ENCODE results near the gene MITF. TPM values are rescaled to one million over a fixed set of nuclear protein-coding genes. Genes with fewer than 3 reads are reported as not detected.

Gene MITF
- total RNA-seq, 4 donors from 2014 or later = 12.2 to 20.9 (median 17.1) TPM

DNA sequence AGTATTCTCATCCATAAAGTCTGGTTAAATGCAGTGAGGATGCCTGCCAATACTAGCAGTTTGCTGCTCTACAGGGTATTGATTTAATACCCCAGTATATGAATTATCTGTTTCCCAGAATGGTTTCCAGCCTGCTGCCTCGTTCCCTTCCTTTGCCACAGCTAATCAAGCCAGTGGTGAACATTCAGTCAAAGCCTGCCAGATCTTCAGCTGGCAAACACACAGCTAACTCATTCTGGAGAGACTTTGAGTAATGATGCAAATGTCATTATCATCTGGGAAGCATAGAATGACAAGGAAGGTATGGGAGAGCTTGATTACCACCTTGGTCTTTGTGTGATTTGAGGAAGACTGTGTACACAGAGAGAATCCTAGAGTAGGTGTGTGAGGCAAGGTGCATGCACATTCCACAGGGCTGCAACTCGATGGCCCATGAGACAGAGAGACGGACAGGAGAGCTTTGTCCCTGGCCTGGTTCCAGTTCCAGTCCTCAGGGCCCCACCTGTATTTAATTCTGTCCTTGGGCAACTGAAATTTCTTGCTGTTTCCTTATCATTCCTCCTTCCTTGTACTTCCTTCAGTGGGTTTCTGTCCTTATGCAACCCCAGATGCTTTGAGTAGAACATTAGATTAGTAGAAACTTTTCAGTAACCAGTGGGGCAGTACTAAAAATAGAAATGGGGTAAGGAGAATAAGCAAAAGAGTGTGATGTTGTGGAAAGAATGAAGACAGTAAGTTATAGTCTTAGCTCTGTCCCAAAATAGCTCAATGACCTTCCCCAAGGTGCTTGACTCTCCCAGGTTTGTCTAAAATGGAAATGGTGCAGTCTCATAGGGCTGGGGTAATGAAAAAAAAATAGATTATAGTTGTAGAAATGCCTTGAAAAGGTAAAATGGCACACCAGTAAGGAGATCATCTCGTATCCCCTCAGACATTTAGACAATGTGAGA, 72.5 kb downstream of the MITF start:
- 40 to 47% methylated on average over 1 to 4 of the region's 4 CpGs for WGBS, 2 donors (ENCODE audit: low coverage in 1 of 2)
- TF ChIP-seq POLR2A (IDR thresholded peaks at IDR 0.05) = no peak
- Histone ChIP-seq H3K4me1 (peaks cover 0 to 29% (median 10%) of the 10 kb centered on the region in 4 donors), H3K9me3 (no peaks in the 10 kb centered on the region), H3K36me3 (no peaks in the 10 kb centered on the region), H3K4me3 (no peak overlapping the region), H3K27me3 (no peaks in the 10 kb centered on the region), H3K27ac (no peak overlapping the region)
- in situ Hi-C loops (cut with MboI; ENCODE audit: low pct_ligation_motif_present in 1 of 4, low pct_unique_long_range_greater_than_20kb in 1 of 4, low sequenced_read_pairs in 3 of 4) (no loop called here), intact Hi-C loops (cut with DNase I; ENCODE audit: low total_unique reads) (no loop called here)
- DNase-seq = peak; percentile 21

DNA sequence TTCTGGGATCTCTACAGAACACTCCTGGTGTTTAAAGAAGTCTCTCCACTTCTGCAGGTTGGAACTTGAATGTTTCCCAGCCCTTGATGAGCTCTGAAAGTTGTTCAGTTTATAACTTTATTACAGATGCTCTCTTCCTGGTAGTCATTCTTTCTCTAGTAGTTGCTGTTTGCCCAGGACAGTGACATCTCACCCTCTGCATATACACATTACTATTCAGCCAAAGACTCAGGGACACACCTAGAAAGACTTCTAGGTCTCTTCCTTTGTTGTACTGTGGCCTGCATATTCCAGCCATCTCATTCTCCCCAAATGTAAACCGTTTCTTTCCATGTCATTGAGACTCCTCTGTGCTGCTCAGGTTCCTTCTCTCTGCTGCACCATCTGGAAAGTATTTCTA, 76.7 kb downstream of the MITF start:
- in situ Hi-C loops (cut with MboI; ENCODE audit: low pct_ligation_motif_present in 1 of 4, low pct_unique_long_range_greater_than_20kb in 1 of 4, low sequenced_read_pairs in 3 of 4) (no loop called here), intact Hi-C loops (cut with DNase I; ENCODE audit: low total_unique reads) (no loop called here)
- peaks cover 0 to 33% (median 11%) of the 10 kb centered on the region in 4 donors for H3K4me1 ChIP-seq
- H3K9me3 ChIP-seq = no peaks in the 10 kb centered on the region
- no peak for DNase-seq
- WGBS, 2 donors (ENCODE audit: low coverage in 1 of 2) = 20 to 33% methylated on average over 1 of the region's 1 CpG
- H3K27me3 ChIP-seq = no peaks in the 10 kb centered on the region
- TF ChIP-seq EP300 (IDR thresholded peaks at IDR 0.05; ENCODE audit: low read depth) (no peak), POLR2AphosphoS5 (IDR thresholded peaks at IDR 0.05) (no peak), POLR2A (IDR thresholded peaks at IDR 0.05) (no peak)
- TF ChIP-seq, protein P1, sequence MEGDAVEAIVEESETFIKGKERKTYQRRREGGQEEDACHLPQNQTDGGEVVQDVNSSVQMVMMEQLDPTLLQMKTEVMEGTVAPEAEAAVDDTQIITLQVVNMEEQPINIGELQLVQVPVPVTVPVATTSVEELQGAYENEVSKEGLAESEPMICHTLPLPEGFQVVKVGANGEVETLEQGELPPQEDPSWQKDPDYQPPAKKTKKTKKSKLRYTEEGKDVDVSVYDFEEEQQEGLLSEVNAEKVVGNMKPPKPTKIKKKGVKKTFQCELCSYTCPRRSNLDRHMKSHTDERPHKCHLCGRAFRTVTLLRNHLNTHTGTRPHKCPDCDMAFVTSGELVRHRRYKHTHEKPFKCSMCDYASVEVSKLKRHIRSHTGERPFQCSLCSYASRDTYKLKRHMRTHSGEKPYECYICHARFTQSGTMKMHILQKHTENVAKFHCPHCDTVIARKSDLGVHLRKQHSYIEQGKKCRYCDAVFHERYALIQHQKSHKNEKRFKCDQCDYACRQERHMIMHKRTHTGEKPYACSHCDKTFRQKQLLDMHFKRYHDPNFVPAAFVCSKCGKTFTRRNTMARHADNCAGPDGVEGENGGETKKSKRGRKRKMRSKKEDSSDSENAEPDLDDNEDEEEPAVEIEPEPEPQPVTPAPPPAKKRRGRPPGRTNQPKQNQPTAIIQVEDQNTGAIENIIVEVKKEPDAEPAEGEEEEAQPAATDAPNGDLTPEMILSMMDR (IDR thresholded peaks at IDR 0.05) = no peak
- no peak overlapping the region for H3K4me3 ChIP-seq
- no peaks in the 10 kb centered on the region for H3K36me3 ChIP-seq
- no peak overlapping the region for H3K27ac ChIP-seq

DNA sequence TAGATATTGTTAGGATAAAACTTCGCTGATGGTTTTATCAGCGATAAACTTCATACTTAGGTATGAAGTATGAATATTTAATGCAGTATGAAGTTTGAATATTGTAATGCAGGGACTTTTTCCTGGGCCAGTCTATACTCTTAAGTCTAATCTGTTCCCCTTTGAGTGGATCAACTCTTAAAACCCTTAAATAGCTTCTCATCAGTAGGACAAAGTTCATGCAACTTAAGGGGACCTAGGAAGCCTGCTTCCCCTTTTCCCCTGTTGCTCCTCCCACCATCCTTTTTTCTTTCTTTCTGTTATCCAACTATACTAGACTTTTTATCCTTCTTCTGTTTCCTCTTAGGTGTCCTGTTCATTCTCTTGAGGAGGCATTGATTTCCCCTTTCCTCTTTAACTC, 78.7 kb downstream of the MITF start:
- Histone ChIP-seq H3K36me3 (no peaks in the 10 kb centered on the region), H3K27me3 (no peaks in the 10 kb centered on the region), H3K4me3 (no peak overlapping the region), H3K9me3 (no peaks in the 10 kb centered on the region), H3K27ac (no peak overlapping the region), H3K4me1 (peaks cover 0 to 20% (median 10%) of the 10 kb centered on the region in 4 donors)
- WGBS, 2 donors (ENCODE audit: low coverage in 1 of 2) = 94 to 96% methylated on average over 2 of the region's 2 CpGs
- intact Hi-C loops (cut with DNase I; ENCODE audit: low total_unique reads) = no loop called here
- no peak for DNase-seq
- in situ Hi-C loops (cut with MboI; ENCODE audit: low pct_ligation_motif_present in 1 of 4, low pct_unique_long_range_greater_than_20kb in 1 of 4, low sequenced_read_pairs in 3 of 4) = no loop called here
- no peak for TF ChIP-seq EP300 (IDR thresholded peaks at IDR 0.05; ENCODE audit: low read depth)
- no peak for TF ChIP-seq POLR2A (IDR thresholded peaks at IDR 0.05)

DNA sequence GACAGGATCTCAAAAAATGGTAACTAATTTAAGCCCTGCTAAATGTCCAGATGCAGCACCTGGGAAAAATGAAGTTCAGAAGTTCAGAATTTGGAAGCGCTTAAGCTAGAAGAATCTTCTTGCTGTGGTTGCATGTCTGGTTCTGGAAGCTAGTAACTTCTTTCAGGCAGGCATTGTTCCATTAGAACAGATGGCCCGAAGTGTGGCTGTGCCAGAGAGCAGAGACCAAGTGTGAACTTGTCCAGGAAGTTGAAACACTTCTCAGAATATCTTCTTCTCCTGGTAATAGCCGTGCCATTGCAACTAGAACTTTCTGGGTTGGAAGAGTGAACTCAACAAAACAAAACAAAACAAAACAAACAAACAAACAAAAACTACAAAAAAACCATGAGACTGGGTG, 80.0 kb downstream of the MITF start:
- Histone ChIP-seq H3K36me3 (no peaks in the 10 kb centered on the region), H3K27ac (no peak overlapping the region), H3K4me3 (no peak overlapping the region), H3K27me3 (no peaks in the 10 kb centered on the region), H3K9me3 (no peaks in the 10 kb centered on the region), H3K4me1 (peaks cover 0 to 20% (median 10%) of the 10 kb centered on the region in 4 donors)
- DNase-seq = no peak
- intact Hi-C loops (cut with DNase I; ENCODE audit: low total_unique reads) = no loop called here
- in situ Hi-C loops (cut with MboI; ENCODE audit: low pct_ligation_motif_present in 1 of 4, low pct_unique_long_range_greater_than_20kb in 1 of 4, low sequenced_read_pairs in 3 of 4) = no loop called here
- WGBS, 2 donors (ENCODE audit: low coverage in 1 of 2) = 51 to 67% methylated on average over 2 to 3 of the region's 3 CpGs
- TF ChIP-seq POLR2AphosphoS5 (IDR thresholded peaks at IDR 0.05) = no peak
- TF ChIP-seq EP300 (IDR thresholded peaks at IDR 0.05; ENCODE audit: low read depth) = no peak
- TF ChIP-seq, protein P1 (IDR thresholded peaks at IDR 0.05) = no peak
- no peak for TF ChIP-seq POLR2A (IDR thresholded peaks at IDR 0.05)

DNA sequence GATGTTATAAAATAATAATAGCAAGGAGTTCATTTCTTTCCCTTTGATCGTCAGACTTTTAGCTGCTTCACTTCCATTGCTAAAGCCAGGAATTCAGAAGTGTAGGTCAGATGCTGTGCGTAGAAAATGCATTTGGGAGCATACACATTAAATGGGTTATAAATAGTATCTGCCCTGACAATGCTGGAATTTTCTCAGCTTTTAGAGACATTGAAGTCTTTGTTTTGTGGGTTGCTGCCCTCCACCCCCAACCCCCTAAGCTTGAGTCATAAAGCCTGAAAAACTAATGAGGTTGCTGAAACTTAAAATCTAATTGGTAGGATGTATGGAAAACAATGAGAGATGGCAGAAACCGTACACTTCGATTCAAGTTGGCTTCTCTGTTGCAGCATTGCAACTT, 81.9 kb downstream of the MITF start:
- in situ Hi-C loops (cut with MboI; ENCODE audit: low pct_ligation_motif_present in 1 of 4, low pct_unique_long_range_greater_than_20kb in 1 of 4, low sequenced_read_pairs in 3 of 4) = no loop called here
- intact Hi-C loops (cut with DNase I; ENCODE audit: low total_unique reads) = no loop called here
- H3K4me3 ChIP-seq = no peak overlapping the region
- peaks cover 0 to 18% (median 6%) of the 10 kb centered on the region in 4 donors for H3K4me1 ChIP-seq
- 86 to 97% methylated on average over 4 of the region's 4 CpGs for WGBS, 2 donors (ENCODE audit: low coverage in 1 of 2)
- no peak for DNase-seq
- no peaks in the 10 kb centered on the region for H3K27me3 ChIP-seq
- no peak for TF ChIP-seq POLR2AphosphoS5 (IDR thresholded peaks at IDR 0.05)
- TF ChIP-seq, protein P1 (IDR thresholded peaks at IDR 0.05) = no peak
- no peak for TF ChIP-seq POLR2A (IDR thresholded peaks at IDR 0.05)
- no peak for TF ChIP-seq EP300 (IDR thresholded peaks at IDR 0.05; ENCODE audit: low read depth)
- no peak overlapping the region for H3K27ac ChIP-seq
- H3K9me3 ChIP-seq = no peaks in the 10 kb centered on the region
- no peaks in the 10 kb centered on the region for H3K36me3 ChIP-seq
